K562 (cell line): ENCODE measurements around the gene ST6GALNAC1. TPM values are rescaled to one million over a fixed set of nuclear protein-coding genes. Genes with fewer than 3 reads are reported as not detected.

Experiments
- ESRRA ChIP-seq: fragments of 450-650 bp; IDR thresholded peaks from 2 replicates; pipeline ENCODE4 v1.6.1; 2014; ENCODE audit warnings: low read depth, mild to moderate bottlenecking, moderate library complexity, borderline replicate concordance
- GTF2E2 ChIP-seq: fragments of 200-800 bp; sonication (Bioruptor generic); IDR thresholded peaks from 2 replicates; pipeline ENCODE4 v1.6.1; 2016; ENCODE audit warnings: missing genetic modification characterization, missing compliant biosample characterization
- HDAC2 ChIP-seq: fragments of 450-650 bp; IDR thresholded peaks from 2 replicates; pipeline ENCODE4 v1.6.1; 2016; ENCODE audit warnings: mild to moderate bottlenecking
- MEIS2 ChIP-seq: fragments of 450-650 bp; IDR thresholded peaks from 2 replicates; pipeline ENCODE4 v1.6.1; 2014; ENCODE audit warnings: mild to moderate bottlenecking; ENCODE audit not compliant: partially characterized antibody
- NFIX ChIP-seq: fragments of 250-450 bp; sonication (Bioruptor Pico); IDR thresholded peaks from 2 replicates; pipeline ENCODE4 v1.4.0; 2020; ENCODE audit warnings: low read depth, mild to moderate bottlenecking, moderate library complexity
- PHB ChIP-seq: fragments of 250-450 bp; sonication (Bioruptor Pico); IDR thresholded peaks from 2 replicates; pipeline ENCODE4 v1.5.0; 2021
- XRCC3 ChIP-seq: fragments of 450-650 bp; IDR thresholded peaks from 2 replicates; pipeline ENCODE4 v1.6.1; 2017; ENCODE audit warnings: mild to moderate bottlenecking, moderate library complexity
- ZNF584 ChIP-seq: fragments of 200-800 bp; sonication (Bioruptor generic); IDR thresholded peaks from 2 replicates; pipeline ENCODE4 v1.6.1; 2016; ENCODE audit warnings: low read depth, mild to moderate bottlenecking, missing genetic modification characterization, missing compliant biosample characterization
- polyA plus RNA-seq, 8 experiments: library from polyadenylated mRNA; depleted of rRNA in 4 of 8; stranded (reverse) in 5 of 8; unstranded in 3 of 8; fragments of >200 nt; fragmentation: Nextera tagmentation in 2 of 8; fragmentation: Illumina TruSeq in 1 of 8; extraction: Ambion mirVana in 2 of 8; extraction: Trizol in 1 of 8; gene quantifications; 2 replicates each; pipeline versions ENCODE4 v1.2.1 to v1.2.3, GENCODE V29; 2011 to 2014; ENCODE audit warnings: inconsistent platforms in 1 of 8, missing spikeins in 1 of 8
- total RNA-seq, 7 experiments: library from RNA; depleted of rRNA in 6 of 7; stranded (reverse); fragments of >200 nt in 6 of 7; fragmentation: Illumina TruSeq in 2 of 7; extraction: Trizol in 2 of 7; gene quantifications; 2 replicates each; pipeline versions ENCODE4 v1.2.1 to v1.2.3, GENCODE V29; 2011 to 2021; ENCODE audit warnings: low replicate concordance in 1 of 7
- TF ChIP-seq, protein P1 (sequence below): sonication (generic); formaldehyde crosslinking; IDR thresholded peaks from 2 replicates; pipeline ENCODE4 v1.8.0; 2022; ENCODE audit warnings: missing genetic modification reagents, mild to moderate bottlenecking, borderline replicate concordance
- TF ChIP-seq, protein P2 (sequence below): sonication (generic); formaldehyde crosslinking; IDR thresholded peaks from 2 replicates; pipeline ENCODE4 v1.8.0; 2022; ENCODE audit warnings: missing genetic modification reagents, mild to moderate bottlenecking, moderate library complexity, borderline replicate concordance
- TF ChIP-seq, protein P3 (sequence below): sonication (generic); formaldehyde crosslinking; IDR thresholded peaks from 2 replicates; pipeline ENCODE4 v1.8.0; 2022; ENCODE audit warnings: mild to moderate bottlenecking, missing genetic modification reagents
- TF ChIP-seq, protein P4 (sequence below), 2 experiments: IDR thresholded peaks; 2 replicates each; pipeline ENCODE4 v1.6.1; 2012; ENCODE audit warnings: improper control_type of control experiment in 2 of 2, low read depth in 2 of 2, low read length in 2 of 2, borderline replicate concordance in 1 of 2
- TF ChIP-seq, protein P5 (sequence below), 2 experiments: fragments of 450-650 bp; IDR thresholded peaks; 2 replicates each; pipeline ENCODE4 v1.6.1; 2016

The ST6GALNAC1 gene
- total and polyA plus RNA-seq, 9 of the 15 experiments (the other 6 are each of a cell fraction or from before 2014, with no cell fraction given) = 20.6 to 68.4 (median 50.5) TPM

DNA sequence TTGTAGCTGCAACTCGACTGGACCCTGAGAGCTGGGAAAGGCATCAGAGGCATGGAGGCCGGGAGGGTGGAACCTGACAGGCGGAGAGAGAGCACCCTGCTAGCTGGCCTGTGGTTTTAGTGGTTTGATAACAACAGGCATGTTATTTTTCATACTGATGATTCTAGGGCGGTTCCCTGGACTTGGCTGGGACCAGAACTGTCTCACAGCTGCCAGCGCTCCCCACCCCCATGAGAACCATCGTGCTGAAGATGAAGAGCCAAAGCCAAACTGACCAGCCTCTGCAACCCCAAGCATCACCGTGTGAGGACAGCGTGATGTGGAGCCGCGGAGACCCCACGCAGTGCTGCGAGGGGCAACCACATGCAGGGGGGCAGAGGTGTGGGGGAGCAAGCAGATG is 38.7 kb upstream of the ST6GALNAC1 start (continued):
- TF ChIP-seq, protein P1, sequence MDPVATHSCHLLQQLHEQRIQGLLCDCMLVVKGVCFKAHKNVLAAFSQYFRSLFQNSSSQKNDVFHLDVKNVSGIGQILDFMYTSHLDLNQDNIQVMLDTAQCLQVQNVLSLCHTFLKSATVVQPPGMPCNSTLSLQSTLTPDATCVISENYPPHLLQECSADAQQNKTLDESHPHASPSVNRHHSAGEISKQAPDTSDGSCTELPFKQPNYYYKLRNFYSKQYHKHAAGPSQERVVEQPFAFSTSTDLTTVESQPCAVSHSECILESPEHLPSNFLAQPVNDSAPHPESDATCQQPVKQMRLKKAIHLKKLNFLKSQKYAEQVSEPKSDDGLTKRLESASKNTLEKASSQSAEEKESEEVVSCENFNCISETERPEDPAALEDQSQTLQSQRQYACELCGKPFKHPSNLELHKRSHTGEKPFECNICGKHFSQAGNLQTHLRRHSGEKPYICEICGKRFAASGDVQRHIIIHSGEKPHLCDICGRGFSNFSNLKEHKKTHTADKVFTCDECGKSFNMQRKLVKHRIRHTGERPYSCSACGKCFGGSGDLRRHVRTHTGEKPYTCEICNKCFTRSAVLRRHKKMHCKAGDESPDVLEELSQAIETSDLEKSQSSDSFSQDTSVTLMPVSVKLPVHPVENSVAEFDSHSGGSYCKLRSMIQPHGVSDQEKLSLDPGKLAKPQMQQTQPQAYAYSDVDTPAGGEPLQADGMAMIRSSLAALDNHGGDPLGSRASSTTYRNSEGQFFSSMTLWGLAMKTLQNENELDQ = no peak
- TF ChIP-seq, protein P2, sequence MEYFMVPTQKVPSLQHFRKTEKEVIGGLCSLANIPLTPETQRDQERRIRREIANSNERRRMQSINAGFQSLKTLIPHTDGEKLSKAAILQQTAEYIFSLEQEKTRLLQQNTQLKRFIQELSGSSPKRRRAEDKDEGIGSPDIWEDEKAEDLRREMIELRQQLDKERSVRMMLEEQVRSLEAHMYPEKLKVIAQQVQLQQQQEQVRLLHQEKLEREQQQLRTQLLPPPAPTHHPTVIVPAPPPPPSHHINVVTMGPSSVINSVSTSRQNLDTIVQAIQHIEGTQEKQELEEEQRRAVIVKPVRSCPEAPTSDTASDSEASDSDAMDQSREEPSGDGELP = peak; percentile 44; the same call in 1 of the 2 replicates
- TF ChIP-seq ESRRA = peak; percentile 58; the same call in 1 of the 2 replicates
- TF ChIP-seq NFIX (CRISPR knock-in tag) = no peak
- TF ChIP-seq PHB (CRISPR knock-in tag) = no peak
- TF ChIP-seq, protein P3, sequence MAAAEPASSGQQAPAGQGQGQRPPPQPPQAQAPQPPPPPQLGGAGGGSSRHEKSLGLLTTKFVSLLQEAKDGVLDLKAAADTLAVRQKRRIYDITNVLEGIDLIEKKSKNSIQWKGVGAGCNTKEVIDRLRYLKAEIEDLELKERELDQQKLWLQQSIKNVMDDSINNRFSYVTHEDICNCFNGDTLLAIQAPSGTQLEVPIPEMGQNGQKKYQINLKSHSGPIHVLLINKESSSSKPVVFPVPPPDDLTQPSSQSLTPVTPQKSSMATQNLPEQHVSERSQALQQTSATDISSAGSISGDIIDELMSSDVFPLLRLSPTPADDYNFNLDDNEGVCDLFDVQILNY (CRISPR knock-in tag) = no peak
- no peak for TF ChIP-seq GTF2E2
- TF ChIP-seq, protein P4, sequence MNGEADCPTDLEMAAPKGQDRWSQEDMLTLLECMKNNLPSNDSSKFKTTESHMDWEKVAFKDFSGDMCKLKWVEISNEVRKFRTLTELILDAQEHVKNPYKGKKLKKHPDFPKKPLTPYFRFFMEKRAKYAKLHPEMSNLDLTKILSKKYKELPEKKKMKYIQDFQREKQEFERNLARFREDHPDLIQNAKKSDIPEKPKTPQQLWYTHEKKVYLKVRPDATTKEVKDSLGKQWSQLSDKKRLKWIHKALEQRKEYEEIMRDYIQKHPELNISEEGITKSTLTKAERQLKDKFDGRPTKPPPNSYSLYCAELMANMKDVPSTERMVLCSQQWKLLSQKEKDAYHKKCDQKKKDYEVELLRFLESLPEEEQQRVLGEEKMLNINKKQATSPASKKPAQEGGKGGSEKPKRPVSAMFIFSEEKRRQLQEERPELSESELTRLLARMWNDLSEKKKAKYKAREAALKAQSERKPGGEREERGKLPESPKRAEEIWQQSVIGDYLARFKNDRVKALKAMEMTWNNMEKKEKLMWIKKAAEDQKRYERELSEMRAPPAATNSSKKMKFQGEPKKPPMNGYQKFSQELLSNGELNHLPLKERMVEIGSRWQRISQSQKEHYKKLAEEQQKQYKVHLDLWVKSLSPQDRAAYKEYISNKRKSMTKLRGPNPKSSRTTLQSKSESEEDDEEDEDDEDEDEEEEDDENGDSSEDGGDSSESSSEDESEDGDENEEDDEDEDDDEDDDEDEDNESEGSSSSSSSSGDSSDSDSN (IDR thresholded peaks at IDR 0.05; ENCODE audit: borderline replicate concordance in 1 of 2, low read depth in 2 of 2, low read length in 2 of 2) = no peak
- TF ChIP-seq, protein P5, sequence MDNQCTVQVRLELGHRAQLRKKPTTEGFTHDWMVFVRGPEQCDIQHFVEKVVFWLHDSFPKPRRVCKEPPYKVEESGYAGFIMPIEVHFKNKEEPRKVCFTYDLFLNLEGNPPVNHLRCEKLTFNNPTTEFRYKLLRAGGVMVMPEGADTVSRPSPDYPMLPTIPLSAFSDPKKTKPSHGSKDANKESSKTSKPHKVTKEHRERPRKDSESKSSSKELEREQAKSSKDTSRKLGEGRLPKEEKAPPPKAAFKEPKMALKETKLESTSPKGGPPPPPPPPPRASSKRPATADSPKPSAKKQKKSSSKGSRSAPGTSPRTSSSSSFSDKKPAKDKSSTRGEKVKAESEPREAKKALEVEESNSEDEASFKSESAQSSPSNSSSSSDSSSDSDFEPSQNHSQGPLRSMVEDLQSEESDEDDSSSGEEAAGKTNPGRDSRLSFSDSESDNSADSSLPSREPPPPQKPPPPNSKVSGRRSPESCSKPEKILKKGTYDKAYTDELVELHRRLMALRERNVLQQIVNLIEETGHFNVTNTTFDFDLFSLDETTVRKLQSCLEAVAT (IDR thresholded peaks at IDR 0.05) = peak in 1 of 2 experiments; percentile 64; a peak in 2 of 4 replicates
- TF ChIP-seq MEIS2 = peak; percentile 21
- no peak for TF ChIP-seq XRCC3
- TF ChIP-seq HDAC2 = no peak
- no peak for TF ChIP-seq ZNF584 (CRISPR knock-in tag)
